GM18873 (cell line): Measurements from ENCODE around the gene CEBPB.
"Not testable (repeated sequence)": the region's sequence is repeated elsewhere in the genome, so short reads cannot be mapped to it uniquely, and the experiment has no call there.

Source experiments
- ATAC-seq: cut with Tn5 transposase; IDR thresholded peaks from one replicate; pipeline ENCODE4 v1.9.1; 2021; ENCODE audit warnings: mild to moderate bottlenecking, moderate library complexity, moderate number of reproducible peaks; ENCODE audit not compliant: unreplicated experiment, low FRiP score

The CEBPB gene

GRCh38 chr20:50191544-50192363 lies 1.1 kb downstream of the CEBPB start:
- ATAC-seq, result no peak

GRCh38 chr20:50192364-50193198 lies 2.0 kb downstream of the CEBPB start:
- no peak for ATAC-seq

- ATAC-seq, result no peak
These were observed 2.7 kb downstream of the CEBPB start for GRCh38 chr20:50193199-50193835.

GRCh38 chr20:50193836-50194421 lies 3.3 kb downstream of the CEBPB start:
- ATAC-seq, result no peak

- no peak for ATAC-seq
These were observed 3.8 kb downstream of the CEBPB start for GRCh38 chr20:50194422-50194830.

- no peak for ATAC-seq
These were observed 4.3 kb downstream of the CEBPB start for GRCh38 chr20:50194831-50195523.

- ATAC-seq, result no peak
These were observed 5.0 kb downstream of the CEBPB start for GRCh38 chr20:50195524-50196120.

GRCh38 chr20:50196248-50196647 lies 5.6 kb downstream of the CEBPB start:
- no peak for ATAC-seq

GRCh38 chr20:50196896-50197295 lies 6.3 kb downstream of the CEBPB start:
- ATAC-seq, result no peak

- no peak for ATAC-seq
These were observed 7.0 kb downstream of the CEBPB start for GRCh38 chr20:50197463-50198179.

- ATAC-seq, result no peak
These were observed 7.6 kb downstream of the CEBPB start for GRCh38 chr20:50198180-50198666.

GRCh38 chr20:50198716-50199115 lies 8.1 kb downstream of the CEBPB start:
- no peak for ATAC-seq

- ATAC-seq, result no peak
These were observed 9.1 kb downstream of the CEBPB start for GRCh38 chr20:50199703-50200102.

GRCh38 chr20:50200482-50201104 lies 10.0 kb downstream of the CEBPB start:
- no peak for ATAC-seq

- not testable (repeated sequence) for ATAC-seq
These were observed 11.1 kb downstream of the CEBPB start for GRCh38 chr20:50201710-50202109.

GRCh38 chr20:50202677-50203076 lies 12.0 kb downstream of the CEBPB start:
- no peak for ATAC-seq

- ATAC-seq, result no peak
These were observed 13.6 kb downstream of the CEBPB start for GRCh38 chr20:50203951-50204937.
